DND-41 (cell line): ENCODE data around the gene SLC22A4.

Experiments used
- EZH2 ChIP-seq: IDR thresholded peaks from 3 replicates; pipeline ENCODE4 v1.6.1; 2012; ENCODE audit warnings: borderline replicate concordance, low read depth, mild to moderate bottlenecking, moderate library complexity, low read length, inconsistent platforms; ENCODE audit not compliant: severe bottlenecking
- TF ChIP-seq, protein P1 (sequence below): IDR thresholded peaks from 2 replicates; pipeline ENCODE4 v1.5.1; 2012; ENCODE audit warnings: borderline replicate concordance, low read length, moderate library complexity, mild to moderate bottlenecking; ENCODE audit not compliant: poor library complexity, severe bottlenecking; ENCODE audit errors: extremely low read depth

DNA sequence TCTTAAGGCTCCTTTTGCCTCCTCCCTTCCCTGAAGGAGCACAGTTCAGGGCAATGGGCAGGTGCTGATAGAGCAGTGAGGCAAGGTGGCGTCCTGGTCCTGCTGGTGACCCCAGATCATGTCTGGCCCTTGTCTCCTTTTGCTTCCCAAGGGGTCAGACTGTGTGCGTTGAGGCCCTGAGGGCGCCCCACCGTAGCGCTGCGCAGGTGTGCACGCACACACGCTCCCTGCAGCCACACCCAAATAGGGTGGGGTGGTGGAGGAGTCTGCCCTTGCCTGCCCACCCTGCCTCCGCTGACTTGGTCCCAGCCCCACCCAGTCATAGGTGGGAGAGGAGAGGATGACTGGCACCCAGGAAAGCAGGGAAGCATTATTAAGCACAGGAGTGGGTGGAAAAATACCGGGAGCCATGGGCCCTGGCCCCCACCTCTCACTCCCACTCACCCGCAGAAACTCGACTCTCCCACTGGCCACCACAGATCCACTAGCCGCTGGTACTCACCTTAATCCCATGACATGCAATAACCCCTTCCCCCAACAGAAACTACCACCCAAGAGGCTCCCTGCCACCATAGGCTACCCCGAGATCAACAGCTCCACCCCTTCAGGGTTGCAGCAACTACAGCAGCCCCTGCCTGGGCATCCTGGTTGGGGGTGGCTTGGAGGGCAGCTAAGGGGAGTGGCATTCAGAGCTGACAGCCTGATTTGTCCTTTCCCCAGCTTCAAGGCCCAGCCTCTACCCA is 20.0 kb upstream of the SLC22A4 start:
- TF ChIP-seq, protein P1, sequence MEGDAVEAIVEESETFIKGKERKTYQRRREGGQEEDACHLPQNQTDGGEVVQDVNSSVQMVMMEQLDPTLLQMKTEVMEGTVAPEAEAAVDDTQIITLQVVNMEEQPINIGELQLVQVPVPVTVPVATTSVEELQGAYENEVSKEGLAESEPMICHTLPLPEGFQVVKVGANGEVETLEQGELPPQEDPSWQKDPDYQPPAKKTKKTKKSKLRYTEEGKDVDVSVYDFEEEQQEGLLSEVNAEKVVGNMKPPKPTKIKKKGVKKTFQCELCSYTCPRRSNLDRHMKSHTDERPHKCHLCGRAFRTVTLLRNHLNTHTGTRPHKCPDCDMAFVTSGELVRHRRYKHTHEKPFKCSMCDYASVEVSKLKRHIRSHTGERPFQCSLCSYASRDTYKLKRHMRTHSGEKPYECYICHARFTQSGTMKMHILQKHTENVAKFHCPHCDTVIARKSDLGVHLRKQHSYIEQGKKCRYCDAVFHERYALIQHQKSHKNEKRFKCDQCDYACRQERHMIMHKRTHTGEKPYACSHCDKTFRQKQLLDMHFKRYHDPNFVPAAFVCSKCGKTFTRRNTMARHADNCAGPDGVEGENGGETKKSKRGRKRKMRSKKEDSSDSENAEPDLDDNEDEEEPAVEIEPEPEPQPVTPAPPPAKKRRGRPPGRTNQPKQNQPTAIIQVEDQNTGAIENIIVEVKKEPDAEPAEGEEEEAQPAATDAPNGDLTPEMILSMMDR: no peak
- TF ChIP-seq EZH2: no peak
